NCI-H187 (cell line): ENCODE results near the gene EIF5A.

ENCODE experiments used
- DNase-seq, 2 experiments: peaks; one replicate each; lab custom pipeline; 2025; lab: John Stamatoyannopoulos, UW

EIF5A gene

GRCh38 chr17:7355573-7355972 is 48.1 kb downstream of the EIF5A start:
- no peak for DNase-seq

GRCh38 chr17:7356072-7356549 is 48.7 kb downstream of the EIF5A start:
- DNase-seq, result peak; percentile 22 to 38

GRCh38 chr17:7356756-7357155 is 49.3 kb downstream of the EIF5A start:
- no peak for DNase-seq

GRCh38 chr17:7357381-7357780 is 50.0 kb downstream of the EIF5A start:
- no peak for DNase-seq

- no peak for DNase-seq
Observed at GRCh38 chr17:7361906-7362305, 54.5 kb downstream of the EIF5A start.
